Kidney (tissue), 14 donors: ENCODE results near the gene KCNG2. TPM values are rescaled to one million over a fixed set of nuclear protein-coding genes. Genes with fewer than 3 reads are reported as not detected.

ENCODE experiments used
- DNase-seq, 5 donors: peaks; one replicate each; pipeline ENCODE4 v3.0.0-alpha.2; 2013 to 2020
- FAIRE-seq: peaks from 2 replicates; lab custom pipeline; 2012; peaks lifted over from hg19 to GRCh38; lab: Jason Lieb, UNC
- H3K27ac ChIP-seq, 2 donors: one replicate each; pipeline ENCODE4 v1.7.0; 2013; ENCODE audit warnings: low read depth in 2 of 2, low read length in 2 of 2, inconsistent platforms in 1 of 2
- H3K27me3 ChIP-seq: one replicate; pipeline ENCODE4 v1.7.1; 2013; ENCODE audit warnings: low read length, inconsistent platforms; ENCODE audit not compliant: control insufficient read depth, insufficient read depth
- H3K36me3 ChIP-seq, 3 donors: one replicate each; pipeline versions ENCODE4 v1.7.0 to v1.7.1; 2013; ENCODE audit warnings: low read length in 3 of 3, control low read depth in 1 of 3, inconsistent platforms in 1 of 3; ENCODE audit not compliant: insufficient read depth in 3 of 3, control insufficient read depth in 2 of 3
- H3K4me1 ChIP-seq, 3 donors: one replicate each; pipeline versions ENCODE4 v1.7.0 to v1.7.1; 2013; ENCODE audit warnings: low read length in 3 of 3, inconsistent platforms in 1 of 3, low read depth in 1 of 3; ENCODE audit not compliant: control insufficient read depth in 2 of 3, insufficient read depth in 2 of 3
- H3K4me3 ChIP-seq, 3 donors: one replicate each; pipeline versions ENCODE4 v1.7.0 to v1.8.1; 2013; ENCODE audit warnings: low read length in 3 of 3, control low read depth in 1 of 3, inconsistent platforms in 1 of 3
- H3K9ac ChIP-seq, 3 donors: one replicate each; pipeline versions ENCODE4 v1.7.0 to v1.7.1; 2013; ENCODE audit warnings: low read length in 3 of 3, control low read depth in 1 of 3, inconsistent platforms in 1 of 3
- H3K9me3 ChIP-seq, 3 donors: one replicate each; pipeline versions ENCODE4 v1.7.0 to v1.7.1; 2013; ENCODE audit warnings: low read length in 3 of 3, control low read depth in 1 of 3, inconsistent platforms in 1 of 3; ENCODE audit not compliant: control insufficient read depth in 2 of 3, insufficient read depth in 1 of 3
- CTCF ChIP-seq: IDR thresholded peaks from 3 replicates; pipeline ENCODE4 v1.5.1; 2012; ENCODE audit warnings: mild to moderate bottlenecking, moderate library complexity, borderline replicate concordance; ENCODE audit not compliant: insufficient read depth; ENCODE audit errors: extremely low read depth
- intact Hi-C: fragments of 100-400 bp; cut with DNase I; formaldehyde crosslinking; loops from one replicate; pipeline ENCODE4 v1.11.1; 2022
- polyA plus RNA-seq: library from polyadenylated mRNA; stranded (reverse); fragments of 350-450 nt; fragmentation: Illumina TruSeq; extraction: RNeasy Lipid Tissue Mini Kit (QIAGEN cat#74804); gene quantifications from one replicate; pipeline ENCODE4 v1.2.3, GENCODE V29; 2014; ENCODE audit warnings: low read depth, low replicate concordance; ENCODE audit not compliant: insufficient read depth
- total RNA-seq: library from RNA; stranded (reverse); fragmentation: NEBNext Ultra II Directional; extraction: Animal tissue kit (Norgen Biotek cat#: 25700); gene quantifications from one replicate; pipeline ENCODE4 v1.2.1, GENCODE V29; 2021
- donor health status: control.
- donor health status: control.
- donor health status: control.
- donor health status: control.
- donor health status: control.
- donor health status: DM: yes; HTN: yes; CAD: no.
- donor health status: Normal renal cell carcinoma (clear cell type).

Gene KCNG2
- total and polyA plus RNA-seq, 2 donors from 2014 or later, result 0.76 TPM; not detected in 1

- no peaks in the 10 kb centered on the region for H3K4me1 ChIP-seq
- H3K36me3 ChIP-seq, result no peaks in the 10 kb centered on the region
- FAIRE-seq, result no peak
- H3K9me3 ChIP-seq, result peaks cover 0 to 9% (median 0%) of the 10 kb centered on the region in 3 donors
- H3K9ac ChIP-seq, result no peak overlapping the region
- no peak overlapping the region for H3K4me3 ChIP-seq
- H3K27me3 ChIP-seq, result no peaks in the 10 kb centered on the region
- no peak for TF ChIP-seq CTCF
- intact Hi-C loops, result no loop called here
- peak in 1 of 5 donors; percentile 39 for DNase-seq
- no peak overlapping the region for H3K27ac ChIP-seq
Observed at GRCh38 chr18:79771446-79772107, 26.2 kb upstream of the KCNG2 start.

GRCh38 chr18:79772108-79772864 lies 25.5 kb upstream of the KCNG2 start:
- Histone ChIP-seq H3K36me3 (no peaks in the 10 kb centered on the region), H3K9ac (no peak overlapping the region), H3K4me3 (no peak overlapping the region), H3K27me3 (no peaks in the 10 kb centered on the region), H3K9me3 (peaks cover 0 to 9% (median 0%) of the 10 kb centered on the region in 3 donors), H3K27ac (no peak overlapping the region), H3K4me1 (no peaks in the 10 kb centered on the region)
- FAIRE-seq, result no peak
- peak in 2 of 5 donors; percentile 29 to 37 for DNase-seq
- no peak for TF ChIP-seq CTCF
- intact Hi-C loops, result no loop called here

- no peak for FAIRE-seq
- intact Hi-C loops, result no loop called here
- H3K4me3 ChIP-seq, result no peak overlapping the region
- no peak overlapping the region for H3K27ac ChIP-seq
- H3K4me1 ChIP-seq, result no peaks in the 10 kb centered on the region
- no peaks in the 10 kb centered on the region for H3K27me3 ChIP-seq
- H3K36me3 ChIP-seq, result no peaks in the 10 kb centered on the region
- DNase-seq, result no peak
- no peak for TF ChIP-seq CTCF
- H3K9me3 ChIP-seq, result peaks cover 0 to 6% (median 0%) of the 10 kb centered on the region in 3 donors
- H3K9ac ChIP-seq, result no peak overlapping the region
Observed at GRCh38 chr18:79772865-79773696, 24.7 kb upstream of the KCNG2 start.
